GM18858 (cell line): ENCODE measurements around the gene POLG.
A peak's percentile ranks its signal among the peaks of the same experiment; 100 is the strongest.

Experiments
- ATAC-seq: cut with Tn5 transposase; IDR thresholded peaks from one replicate; pipeline ENCODE4 v1.9.1; 2021; ENCODE audit not compliant: unreplicated experiment

The POLG gene

DNA sequence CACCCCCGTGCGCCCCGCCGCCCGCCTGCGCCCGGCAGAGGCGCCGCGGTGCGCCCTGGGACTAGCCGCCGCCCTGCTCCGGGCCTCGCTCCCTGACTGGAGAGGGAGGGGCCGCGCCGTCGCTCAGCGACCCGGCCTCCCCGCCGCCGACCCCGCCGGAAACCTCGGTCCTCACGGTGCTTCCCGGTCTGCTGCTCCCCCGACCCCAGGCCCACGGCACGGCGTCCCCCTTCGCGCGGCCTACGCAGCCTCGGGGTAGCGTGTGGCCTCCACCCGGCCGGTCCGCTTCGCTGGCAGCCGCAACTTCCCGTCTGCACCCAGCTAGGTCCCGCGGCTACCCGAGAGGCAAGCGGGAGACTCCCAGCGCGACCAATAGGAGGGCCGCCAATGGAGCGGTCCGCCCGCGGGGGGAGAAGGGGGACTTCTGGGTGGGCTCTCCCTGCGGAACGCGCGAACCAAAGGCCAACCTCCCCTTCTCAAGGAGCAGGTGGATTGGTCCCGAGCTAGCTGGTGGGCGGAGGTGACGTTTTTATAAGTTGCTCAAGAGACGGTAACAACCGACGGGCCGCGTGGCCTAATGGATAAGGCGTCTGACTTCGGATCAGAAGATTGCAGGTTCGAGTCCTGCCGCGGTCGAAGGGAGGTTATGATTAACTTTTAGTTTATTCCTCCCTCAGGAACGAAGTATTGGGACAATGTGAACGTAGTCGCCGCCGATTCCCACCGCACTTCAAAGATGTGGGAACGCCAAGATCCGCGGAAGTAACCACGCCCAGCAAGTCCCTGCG is at the start of gene POLG:
TSS of gene POLG (minus strand) at position 315 of the 788 bp plus-strand sequence. CDS start 1,070 bp downstream, outside the sequence.
- peak; percentile 82 for ATAC-seq

DNA sequence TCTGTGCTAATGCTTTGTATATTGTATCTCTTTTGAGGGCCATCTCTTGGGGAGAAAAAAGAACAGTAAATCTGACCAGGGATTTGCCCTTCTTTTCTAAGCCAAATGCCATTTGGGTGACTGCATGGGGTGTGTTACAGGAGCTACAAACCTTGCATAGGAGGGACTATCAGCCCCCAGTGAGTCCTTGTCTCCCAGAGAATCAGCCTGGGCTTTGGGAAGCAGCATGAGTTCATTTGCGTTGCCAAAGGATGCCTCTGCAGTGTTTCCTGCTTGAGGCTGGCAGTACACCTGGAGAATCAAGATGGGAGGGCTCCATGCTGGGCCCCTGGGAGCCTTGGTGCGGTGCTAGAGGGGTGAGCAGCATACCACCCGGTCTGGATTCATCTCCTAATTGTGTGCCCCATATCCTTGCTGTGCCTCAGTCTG is 49.6 kb upstream of the POLG start:
- no peak for ATAC-seq

DNA sequence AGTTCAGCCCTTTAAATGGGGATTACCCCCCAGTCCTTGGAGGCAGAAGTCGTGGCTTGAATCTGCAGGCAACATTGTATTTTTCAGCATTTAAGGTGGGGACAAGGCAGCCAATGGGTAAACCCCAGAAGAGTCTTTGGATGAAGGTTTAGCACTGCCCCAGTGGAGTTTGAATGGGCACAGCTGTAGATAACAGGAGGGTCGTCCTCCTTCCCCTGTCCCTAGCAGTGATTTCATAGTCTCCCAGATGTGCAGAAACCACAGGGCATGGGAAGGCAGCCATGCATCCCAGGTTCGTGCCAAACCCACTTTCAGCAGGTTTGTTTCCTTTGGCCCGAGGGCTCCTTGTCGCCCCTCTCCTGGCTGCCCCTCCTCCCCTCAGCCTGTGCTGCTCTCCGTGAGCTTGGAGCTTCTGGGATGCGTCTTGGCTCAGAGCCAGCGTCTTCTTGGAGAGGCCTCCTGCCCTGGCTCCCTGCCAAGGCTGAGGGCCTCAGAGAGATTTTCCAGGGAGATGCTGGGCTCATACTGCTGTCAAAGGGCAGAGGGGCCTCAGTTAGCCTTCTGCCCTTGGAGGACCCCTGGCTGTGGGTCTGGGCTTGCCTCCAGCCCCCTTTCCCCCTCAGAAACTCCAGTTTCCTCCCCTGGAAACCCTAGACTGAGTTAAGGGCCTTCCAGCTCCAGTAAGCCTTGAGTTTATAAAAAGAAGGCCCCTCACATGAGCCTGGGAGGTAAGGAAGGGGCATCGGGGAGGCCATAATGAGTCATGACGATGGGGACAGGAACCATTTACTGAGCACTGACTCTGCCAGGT is 48.9 kb upstream of the POLG start:
- no peak for ATAC-seq

DNA sequence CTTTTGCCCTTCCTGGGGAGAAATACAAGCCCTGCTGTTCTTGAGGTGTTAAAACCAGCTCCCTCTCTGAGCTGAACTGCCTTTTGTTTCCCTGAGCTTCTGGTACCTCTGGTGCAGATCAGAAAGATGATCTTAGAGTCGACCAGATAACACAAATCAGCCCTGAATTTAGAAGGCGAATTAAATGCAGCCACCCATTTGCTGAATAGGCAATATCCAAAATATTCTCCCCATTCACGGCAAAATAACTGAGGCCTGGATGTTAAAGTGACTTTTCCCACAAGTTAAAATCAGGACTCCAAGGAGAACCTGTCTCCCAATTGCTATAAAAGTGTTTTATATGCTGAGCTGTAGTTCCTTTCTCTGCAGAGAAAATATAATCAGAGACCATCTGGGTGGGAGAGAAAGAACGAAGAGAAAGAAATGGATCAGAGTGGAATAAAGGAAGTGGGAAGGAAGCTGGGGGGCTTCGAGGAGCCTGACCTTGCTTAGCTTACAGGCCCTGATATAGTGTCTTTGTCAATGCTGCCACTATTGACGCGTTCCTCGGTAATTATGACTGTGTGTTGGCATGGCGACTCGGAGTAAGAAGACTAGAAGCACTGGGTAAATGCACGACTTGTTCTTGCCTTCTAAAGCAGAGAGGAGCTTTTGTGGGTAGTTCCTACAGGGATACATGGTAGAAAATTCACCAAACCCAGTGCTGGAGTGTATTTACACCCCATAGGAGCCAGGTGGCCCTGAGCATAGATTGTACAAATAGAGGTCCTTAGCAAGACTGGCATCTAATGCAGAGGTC is 47.5 kb upstream of the POLG start:
- no peak for ATAC-seq

DNA sequence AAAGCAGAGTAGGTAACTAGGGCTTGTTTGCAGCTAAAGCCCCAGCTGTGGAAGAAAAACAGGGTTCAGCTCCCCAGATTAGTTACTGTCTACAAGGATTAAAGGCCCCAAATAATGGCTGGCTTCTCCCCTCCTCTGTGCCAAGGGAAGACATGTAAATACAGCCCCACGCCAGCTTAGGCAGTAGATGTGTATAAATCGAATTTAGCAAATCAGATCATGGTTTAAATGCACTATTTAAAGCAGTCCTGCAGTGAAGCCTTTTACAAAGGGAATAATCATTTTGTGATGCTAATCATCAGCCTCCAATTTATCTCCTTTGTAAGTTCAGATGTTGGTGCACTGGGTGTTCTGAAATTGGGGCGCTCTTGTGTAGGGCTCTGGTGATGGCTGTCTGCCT is 46.7 kb upstream of the POLG start:
- no peak for ATAC-seq

DNA sequence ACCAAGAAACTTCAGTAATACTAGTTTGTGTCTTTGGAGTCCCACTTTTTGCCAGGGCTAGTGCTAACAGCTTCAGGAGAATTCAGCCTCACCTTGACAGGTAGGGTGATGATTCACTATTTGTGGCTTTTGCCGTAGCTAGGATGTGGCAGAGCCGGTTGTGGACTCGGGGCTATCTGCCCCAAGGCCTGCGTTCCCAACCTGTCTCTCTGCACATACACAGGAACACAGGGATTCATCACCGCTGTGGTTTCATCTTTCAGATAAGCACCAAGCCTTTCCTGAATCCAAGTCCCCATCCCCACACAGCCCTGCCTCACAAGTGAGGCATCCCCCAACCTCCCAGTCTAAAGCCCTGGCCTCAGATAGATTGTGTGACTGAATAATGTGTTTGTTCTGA is 45.2 kb upstream of the POLG start:
- no peak for ATAC-seq

DNA sequence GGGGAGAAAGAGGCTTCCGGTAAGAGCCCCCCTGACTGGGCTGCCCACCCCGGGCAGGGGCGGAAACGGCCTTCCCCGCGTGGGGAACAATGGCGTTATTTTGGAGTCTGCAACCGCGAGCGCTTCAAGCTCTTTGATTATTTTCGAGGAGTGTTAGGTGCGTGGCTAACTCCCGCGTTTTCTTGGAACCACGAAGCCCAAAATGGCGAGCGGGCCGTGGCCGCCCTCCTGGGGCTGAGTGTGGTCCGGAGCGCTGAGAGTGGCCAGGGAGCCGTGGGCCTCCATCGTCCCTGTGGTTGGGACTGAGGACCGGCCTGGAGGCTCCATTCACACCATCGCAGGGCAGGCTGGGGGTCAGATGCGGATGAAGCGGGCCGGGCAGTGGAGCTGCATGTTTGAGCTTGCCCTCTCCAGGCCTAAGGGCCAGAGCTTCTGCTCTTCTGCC is 44.6 kb upstream of the POLG start:
- no peak for ATAC-seq

DNA sequence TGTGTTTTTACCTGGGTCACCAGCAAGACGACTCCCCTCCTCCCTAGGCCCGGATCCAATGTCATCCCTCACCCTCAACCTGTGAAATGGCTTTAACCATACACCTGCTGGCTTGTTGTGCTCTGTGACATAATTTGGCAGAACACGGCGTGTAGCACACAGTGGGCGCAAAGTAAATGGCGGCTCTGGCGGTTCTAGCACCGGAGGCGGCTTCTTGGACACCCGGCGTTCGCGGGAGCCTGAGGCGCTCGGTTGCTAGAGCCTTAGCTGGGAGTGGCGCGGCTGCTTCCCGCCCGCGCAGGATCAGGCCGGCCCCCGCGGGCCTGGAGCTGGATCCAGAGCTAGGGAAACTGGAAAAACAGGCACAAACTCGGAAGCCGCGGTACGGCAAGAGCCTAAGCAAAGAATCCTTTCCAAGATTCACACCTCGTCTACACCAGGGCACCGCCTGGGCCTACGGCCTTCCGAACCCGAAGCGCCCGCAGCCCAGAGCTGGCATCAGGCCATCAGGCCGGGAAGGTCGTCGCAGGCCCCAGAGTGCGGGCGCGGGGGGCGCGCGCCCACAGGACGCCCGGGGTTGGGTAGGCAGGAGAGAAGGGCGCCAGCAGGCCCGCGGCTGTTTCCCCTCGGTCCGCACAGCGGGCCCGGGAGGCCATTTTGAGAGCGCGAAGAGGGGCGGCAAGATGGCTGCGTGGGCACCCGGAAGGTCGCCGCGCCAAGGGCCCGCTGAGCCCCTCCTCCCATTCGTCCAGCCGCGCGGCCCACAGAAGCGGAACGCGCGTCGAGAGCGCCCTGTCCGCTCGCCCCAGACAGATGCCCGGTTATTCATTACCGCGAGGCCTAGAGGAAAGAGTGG is 43.9 kb upstream of the POLG start:
- ATAC-seq: no peak

DNA sequence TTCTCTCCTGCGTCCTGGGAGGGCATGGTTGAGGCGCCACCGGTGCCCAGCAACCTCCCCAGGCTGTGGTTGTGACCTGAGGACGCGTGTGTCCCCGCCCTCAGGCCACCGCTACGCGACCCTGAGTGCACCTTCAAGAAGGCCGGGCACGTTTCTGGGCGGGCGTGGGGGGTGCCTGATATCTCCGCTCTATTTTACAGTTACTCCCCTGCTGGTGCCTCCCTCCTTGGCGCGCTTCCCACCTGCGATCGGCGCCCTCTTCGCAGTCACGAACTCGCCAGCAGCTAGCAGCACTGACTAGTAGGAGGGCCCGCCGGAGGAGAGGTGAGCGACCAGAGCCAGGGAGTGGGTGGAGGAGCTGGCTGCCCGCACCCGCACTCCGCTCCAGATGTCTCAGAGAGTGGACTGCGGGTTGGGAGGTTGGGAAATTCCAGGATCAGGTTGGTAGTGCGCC is 43.2 kb upstream of the POLG start:
- no peak for ATAC-seq

DNA sequence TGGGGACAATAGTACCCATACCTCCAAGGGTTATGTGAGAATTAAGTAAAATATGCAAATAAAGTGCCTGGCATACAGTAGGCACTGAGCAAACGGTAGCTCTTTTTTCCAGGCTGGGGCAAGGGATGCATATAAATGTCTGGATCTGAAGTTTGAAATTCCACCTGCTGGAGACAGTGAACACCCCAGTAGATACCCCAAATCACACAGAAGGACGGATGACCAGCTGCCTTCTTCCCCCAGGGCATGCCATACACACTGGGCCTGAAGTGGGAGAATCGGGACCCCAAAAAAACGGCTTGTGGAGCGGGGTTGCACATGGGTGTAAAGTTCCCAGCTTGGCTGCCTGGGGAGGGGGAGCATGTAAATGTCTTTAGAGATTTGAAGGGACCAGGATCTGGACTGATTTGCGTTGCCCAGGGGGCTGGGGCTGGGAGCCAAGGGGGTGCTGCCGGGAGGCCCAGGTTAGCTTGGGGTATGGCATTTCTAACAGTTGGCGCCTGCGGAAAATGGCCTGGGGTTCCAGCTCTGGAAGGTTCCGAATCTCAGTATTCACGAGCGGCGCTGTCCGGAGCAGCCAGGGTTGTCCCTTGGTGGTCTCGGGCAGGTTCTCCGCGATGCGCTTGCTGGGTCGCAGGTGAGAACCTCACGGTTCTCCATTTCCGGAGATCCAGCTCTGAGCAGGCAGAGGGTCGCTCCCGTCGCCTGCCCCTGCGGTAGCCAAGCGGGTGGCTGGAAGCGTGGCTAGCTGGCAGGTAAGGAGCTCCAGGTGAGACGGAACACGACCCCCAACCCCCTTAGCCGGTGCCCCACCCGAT is 42.6 kb upstream of the POLG start:
- ATAC-seq: no peak

DNA sequence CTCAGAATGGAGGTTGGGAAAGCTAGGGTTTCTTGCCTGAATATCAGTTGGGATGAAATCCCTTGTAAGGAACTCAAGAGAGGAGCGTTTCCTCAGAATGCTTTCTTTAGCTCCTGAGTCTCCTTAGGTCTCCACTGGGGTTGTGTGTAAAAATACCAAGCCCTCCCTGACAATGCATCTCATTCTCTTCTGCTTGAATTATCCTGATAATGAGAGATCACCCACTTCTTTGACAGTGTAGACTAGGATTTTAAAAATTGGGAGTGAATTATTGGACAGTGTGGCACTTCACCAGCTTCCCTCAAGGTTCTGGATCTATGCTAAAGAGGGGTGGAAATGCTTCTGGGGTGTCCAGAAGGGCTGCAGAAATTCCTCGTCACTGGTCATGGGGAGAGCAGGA is 41.8 kb upstream of the POLG start:
- no peak for ATAC-seq

DNA sequence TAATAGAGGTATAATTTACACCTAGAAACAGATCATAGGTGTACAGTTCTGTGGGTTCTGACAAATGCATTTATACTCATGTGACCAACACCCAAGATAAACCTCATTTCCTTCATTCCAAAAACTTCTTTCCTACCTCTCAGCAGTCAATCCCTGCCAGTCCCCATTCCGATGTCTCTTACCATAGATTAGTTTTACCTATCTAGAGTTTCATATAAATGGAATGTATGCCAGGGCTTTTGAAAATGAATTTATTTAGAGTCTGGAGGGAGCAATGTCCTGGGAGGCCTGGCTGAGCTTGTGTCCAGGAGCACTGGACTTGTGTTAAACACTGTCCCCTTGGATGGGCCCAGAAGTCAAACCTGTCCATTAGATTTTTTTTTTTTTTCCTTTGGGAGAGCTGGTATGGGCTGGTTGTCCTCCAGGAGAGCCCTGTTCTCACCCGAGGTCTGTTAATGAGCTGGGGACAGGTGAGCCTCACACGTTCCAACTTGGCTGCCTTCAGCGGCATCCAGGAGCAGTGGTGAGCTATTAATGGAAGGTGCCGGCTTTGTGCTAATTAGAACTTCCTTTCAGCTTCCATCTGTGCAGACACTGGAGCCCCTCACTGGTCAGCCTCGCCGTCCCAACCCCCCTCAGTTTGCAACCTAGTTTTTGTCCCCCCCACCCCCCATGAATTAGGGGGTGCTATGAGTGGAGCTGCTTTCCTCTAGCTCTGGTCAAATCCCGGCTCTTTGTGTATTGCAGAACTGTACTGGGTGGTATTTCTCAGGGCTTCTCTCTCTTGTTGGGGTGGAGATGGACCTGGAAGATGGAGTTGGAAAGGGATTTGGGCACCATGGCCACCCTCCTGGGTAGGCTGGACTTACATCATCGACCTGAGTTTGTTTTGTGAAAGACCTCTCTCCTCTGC is 40.7 kb upstream of the POLG start:
- ATAC-seq: no peak

DNA sequence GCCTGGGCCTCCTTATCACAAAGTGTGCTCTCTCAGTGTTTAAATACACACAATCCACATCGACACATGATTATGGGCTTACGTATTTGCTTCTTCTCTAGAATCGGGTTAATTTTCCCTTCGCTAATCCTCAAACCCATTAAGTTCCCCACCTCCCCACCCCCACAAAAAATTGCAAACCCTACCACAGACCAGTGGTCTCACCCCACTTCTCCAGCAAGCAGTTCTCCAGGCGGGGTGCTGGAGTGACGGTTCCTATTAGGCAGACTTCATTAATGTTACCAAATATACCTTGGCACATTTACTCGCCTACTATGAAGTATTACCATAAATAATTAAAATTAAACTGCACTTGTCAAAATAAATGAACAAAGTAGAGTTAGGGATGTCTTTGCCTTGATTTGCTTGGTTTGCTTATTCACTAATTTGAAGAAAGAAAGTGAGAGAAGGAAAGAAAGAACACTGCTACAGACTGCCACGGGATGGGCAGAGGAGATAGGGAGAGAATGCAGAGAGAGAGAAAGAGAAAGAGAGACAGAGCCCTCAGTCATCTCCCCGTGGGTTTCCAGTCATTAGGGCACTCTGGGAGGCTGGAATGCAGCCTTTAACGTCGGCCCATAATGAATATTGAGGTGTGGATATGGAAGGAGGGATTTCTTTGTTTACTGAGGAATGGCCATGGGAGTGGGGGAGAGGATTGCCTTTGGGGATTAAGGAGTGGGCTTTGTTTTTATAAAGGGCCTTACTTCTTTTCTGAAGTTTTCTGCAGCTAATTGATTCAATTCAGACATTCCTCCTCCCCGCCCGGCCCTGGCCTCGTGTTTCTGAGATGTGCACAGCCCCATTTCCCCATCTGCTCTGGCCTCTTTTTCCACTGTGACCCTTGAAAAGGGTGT is 39.7 kb upstream of the POLG start:
- ATAC-seq: no peak

DNA sequence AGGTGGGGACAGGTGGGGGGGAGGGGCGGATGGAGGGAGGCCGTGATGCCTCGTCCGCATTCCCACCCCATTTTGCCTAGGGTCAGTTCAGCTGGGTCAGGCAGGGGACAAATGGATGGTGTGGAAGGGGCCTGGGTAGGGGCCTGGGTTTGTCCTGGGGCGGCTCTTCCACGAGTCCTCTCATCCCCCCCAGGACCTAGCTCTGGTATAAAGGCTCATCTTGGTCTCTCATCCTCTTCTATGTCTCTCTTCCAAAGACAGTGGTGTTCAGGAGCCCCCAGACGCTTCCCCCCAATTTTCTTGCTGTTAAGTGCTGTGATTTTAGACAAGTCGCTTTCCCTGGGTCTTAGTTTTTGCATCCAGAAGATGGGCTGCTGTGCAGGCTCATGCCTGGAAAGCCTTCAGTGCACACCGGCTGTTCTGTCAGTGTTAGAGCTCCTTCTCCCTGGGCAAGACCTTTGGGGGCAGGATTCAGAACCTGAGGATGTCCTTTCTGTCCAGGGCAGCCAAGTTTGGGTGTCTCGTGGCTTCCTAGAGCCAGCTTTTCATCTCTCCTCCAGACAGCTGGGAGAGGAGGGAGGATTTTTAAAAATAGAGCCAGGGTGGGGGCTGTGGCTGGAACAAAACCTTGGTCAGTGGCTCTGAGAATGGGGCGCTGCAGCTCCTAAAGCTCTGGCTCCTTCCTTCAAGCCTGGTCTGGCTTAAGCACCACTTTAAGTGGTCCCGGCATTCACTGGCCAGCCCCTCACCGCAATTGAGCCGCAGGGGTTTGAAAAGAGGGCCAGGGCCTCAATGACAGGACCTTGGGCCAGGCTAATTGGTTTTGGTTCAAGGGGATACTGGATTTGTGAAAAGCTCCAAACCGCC is 37.7 kb upstream of the POLG start:
- ATAC-seq: no peak

DNA sequence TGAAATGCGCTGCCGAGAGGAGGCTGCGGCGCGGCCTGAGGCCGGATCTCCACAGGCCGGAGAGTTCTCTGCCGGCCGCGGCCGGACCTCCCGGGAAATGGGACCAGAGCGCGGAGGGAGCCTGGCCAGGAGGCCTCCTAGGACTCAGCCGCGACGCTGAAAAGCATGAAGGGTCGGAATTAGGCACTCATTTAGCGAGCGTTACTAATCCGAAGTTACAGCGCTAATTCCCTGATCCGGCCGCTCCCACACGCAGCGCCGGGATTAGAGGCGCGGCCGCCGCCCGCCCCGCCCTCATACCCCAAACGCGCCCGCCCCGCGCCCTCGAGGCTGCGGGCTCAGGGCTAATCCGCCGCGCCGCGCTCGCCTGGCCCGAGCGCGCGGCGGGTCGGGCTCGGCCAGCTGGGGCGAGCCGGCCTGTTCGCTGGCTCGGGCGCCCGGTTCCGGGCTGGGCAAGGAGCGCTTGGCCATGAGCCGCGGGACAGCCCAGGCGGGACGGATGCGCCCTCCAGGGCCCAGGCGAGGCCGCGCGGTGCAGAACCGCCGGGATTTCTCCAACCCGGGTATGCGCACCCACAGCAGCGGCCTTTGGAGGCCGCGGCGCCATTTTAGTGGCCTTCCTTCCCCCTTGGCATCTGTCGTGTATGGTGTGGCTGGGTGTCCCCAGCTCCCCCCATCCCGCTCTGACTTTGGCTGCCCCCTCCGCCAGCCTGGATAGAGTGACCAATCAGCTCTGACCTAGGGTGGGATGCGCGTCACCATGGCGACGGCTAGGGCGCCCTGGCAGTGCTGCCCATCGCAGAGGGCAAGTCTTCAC is 36.8 kb upstream of the POLG start:
- no peak for ATAC-seq

DNA sequence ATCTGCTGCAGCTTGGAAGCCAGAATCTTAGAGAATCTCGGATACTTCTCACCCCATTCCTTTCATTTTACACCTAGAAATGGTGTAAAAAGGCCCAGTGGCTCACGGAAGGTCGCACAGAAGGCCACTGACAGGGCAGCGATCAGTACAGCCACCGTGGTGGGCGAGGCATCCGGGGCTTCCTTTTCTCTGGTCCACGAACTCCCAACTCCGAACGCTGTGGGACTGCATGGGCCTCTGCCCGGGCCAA is 36.3 kb upstream of the POLG start:
- no peak for ATAC-seq
